GM10266 (cell line): ENCODE results near the gene CACNB1.

Experiments
- DNase-seq: peaks from one replicate; pipeline ENCODE4 v3.0.0; 2012; ENCODE audit errors: extremely low spot score
- TF ChIP-seq, protein P1 (sequence below): IDR thresholded peaks from 2 replicates; pipeline ENCODE4 v1.5.1; 2012; ENCODE audit warnings: mild to moderate bottlenecking, low read depth; ENCODE audit not compliant: control insufficient read depth, insufficient read depth; ENCODE audit errors: missing control alignments

CACNB1 gene

DNA sequence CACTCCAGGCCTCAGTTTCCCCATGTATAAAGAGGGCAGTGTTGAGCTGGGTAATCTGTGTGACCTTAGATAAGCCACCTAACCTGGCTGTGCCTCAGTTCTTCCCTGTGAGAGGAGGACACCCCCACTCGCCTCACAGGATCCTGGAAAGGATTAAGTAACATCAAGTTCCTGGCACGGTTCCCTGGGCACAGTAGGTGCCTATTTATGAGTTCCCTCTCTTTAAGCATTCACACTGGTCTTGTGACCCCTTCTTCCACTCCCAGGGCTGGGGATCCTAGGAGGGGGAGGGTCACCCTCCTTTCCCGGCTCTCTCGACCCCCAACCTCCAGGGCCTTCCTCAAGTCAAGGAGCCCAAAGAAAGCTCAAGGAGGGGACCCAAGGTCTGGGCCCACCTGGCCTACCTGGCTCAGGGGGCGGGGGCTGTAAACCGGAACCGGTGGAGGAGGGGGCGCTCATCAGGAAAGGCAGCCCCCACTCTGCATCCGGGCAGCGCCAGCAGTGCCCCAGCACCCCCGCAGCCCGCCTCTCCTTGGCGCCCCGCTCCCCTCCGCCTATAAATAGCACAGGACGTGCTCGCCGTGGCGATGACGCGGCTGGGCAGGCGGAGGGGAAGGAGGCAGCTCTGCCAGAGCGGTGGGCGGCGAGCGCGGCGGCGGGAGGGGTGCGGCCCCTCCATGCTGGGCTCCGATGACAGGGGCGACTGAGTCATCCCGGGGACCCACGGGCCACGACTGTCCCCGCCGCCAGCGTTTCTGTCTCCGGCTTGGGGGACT, 12.0 kb upstream of the CACNB1 start:
- TF ChIP-seq, protein P1, sequence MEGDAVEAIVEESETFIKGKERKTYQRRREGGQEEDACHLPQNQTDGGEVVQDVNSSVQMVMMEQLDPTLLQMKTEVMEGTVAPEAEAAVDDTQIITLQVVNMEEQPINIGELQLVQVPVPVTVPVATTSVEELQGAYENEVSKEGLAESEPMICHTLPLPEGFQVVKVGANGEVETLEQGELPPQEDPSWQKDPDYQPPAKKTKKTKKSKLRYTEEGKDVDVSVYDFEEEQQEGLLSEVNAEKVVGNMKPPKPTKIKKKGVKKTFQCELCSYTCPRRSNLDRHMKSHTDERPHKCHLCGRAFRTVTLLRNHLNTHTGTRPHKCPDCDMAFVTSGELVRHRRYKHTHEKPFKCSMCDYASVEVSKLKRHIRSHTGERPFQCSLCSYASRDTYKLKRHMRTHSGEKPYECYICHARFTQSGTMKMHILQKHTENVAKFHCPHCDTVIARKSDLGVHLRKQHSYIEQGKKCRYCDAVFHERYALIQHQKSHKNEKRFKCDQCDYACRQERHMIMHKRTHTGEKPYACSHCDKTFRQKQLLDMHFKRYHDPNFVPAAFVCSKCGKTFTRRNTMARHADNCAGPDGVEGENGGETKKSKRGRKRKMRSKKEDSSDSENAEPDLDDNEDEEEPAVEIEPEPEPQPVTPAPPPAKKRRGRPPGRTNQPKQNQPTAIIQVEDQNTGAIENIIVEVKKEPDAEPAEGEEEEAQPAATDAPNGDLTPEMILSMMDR, result no peak
- DNase-seq, result peak; percentile 46

DNA sequence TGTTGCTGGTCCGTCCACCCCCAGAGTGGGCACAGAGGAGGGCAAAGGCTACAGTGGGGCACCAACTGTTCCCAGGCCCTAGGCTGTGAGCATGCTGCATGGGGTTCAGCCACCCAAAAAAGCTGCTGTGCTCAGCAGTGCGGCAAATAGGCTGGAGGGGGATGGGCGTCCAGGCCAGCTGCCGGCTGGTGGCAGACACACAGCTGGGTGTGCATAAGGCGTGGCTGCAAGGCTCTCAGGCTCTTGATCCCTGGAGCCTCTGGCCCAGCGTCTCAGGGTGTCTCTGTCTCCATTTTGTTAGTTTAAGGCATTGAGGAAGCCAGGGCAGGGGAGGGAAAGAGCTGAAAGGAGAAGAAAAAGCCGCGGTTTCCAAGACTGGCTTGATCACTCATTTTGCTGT, 11.4 kb upstream of the CACNB1 start:
- TF ChIP-seq, protein P1, result no peak
- peak; percentile 59 for DNase-seq

DNA sequence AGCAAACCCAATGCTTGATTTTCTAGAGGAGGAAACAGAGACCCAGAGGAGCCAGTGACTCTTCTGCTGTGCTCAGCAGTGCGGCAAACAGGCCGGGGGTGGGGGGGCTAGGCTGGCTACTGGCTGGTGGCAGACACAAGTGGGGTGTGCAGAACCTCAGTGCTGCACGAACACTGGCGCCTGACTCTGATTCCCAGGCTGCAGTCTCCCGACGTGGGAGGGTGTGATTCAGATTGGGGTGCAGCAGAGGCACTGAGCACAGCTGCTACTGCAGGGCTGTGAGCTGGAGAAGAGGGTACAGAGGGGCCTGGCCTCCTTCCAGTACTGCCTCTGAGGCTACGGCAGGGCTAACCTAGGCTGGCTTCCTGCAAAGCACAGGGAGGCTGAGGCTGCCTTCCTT, 10.7 kb upstream of the CACNB1 start:
- TF ChIP-seq, protein P1, result no peak
- DNase-seq, result no peak

DNA sequence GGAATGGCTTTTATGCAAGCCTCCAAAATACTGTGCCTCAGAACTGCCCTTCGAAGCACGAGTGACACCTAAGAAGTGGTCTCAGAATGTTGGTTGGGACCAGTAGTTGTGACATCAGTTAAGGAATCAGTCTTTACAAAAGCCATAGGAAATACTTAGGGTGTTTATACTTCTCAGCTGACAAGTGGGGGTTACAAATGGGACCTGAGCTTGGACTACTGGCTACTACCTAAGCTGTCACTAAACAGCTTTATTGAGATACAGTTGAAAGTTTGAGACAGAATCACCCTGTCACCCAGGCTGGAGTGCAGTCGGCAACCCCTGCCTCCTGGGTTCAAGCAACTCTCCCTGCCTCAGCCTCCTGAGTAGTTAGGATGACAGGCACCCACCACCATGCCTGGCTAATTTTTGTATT, 7.7 kb upstream of the CACNB1 start:
- TF ChIP-seq, protein P1, result no peak
- DNase-seq, result no peak

DNA sequence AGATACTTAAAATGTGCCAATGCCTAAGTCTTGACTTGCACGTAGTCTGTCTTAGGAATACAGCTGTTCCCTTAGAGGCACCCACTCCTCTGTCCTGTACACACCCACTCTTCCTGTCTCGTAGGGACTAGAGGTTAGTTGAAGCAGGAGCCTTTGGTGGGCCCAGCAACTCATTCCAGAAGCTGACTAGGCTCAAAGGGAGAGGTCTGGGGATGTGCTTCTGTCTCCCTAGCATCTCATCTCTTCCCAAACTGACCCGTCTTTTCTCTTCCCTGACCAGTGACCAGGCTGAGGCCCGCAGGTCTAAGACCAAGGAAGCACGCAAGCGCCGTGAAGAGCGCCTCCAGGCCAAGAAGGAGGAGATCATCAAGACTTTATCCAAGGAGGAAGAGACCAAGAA, 6.8 kb upstream of the CACNB1 start:
- no peak for DNase-seq
- TF ChIP-seq, protein P1, result no peak

DNA sequence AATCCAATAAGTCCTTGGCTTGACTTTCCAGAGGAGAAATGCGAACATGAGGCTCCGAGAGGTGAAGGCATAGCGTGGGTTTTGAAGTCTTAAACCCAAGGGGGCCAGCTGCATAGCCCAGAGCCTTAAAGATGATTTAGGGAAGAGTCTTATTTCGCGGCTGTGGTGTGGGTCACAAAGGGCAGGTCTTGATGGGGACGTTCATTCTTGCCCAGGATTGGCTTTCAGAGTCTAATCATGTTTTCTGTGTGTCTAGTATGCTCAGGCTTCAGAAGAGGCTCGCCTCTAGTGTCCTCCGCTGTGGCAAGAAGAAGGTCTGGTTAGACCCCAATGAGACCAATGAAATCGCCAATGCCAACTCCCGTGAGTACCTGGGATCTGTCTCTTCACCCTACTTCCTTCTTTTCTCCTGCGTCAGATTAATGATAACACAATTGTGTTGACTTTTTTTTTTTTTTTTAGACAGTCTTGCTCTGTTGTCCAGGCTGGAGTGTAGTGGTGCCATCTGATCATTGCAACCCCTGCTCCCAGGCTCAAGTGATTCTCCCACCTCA, 3.6 kb upstream of the CACNB1 start:
- TF ChIP-seq, protein P1, result no peak
- DNase-seq, result no peak
